HG02759 (cell line): ENCODE data around the gene HOXB8.

Experiments
- ATAC-seq: cut with Tn5 transposase; IDR thresholded peaks from one replicate; pipeline ENCODE4 v1.9.1; 2021; ENCODE audit warnings: mild to moderate bottlenecking, moderate library complexity; ENCODE audit not compliant: unreplicated experiment

HOXB8 gene

DNA sequence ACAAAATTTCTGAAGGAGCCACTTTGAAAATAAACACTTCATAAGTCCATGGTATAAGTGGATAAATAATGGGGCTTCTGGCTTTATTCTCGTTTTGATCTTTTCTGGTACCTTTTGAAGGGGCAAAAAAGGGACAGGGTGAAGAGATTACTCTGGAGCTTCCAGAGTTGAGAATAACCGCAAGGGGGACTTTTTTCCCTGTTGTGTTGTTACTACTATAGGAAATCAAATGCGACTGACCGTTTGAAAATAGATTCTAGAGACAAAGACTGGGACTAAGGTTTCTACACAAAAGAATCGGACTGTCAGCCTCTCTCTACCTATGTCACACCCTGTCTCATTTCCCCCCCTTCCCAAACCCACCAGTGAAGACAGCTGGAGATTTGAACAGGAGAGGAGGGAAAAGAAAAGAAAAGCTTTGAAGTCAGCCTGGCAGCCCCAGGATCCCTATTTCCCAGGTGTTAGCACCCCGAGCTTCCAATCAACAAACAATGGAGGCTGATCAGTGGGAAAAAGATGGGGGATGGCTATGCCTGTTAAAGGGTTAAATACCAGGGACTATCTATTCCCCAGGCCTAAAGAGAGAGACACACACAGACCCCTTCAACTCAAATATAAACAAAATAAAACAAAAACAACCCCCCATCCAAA lies 45.3 kb downstream of the HOXB8 start:
- ATAC-seq: no peak

DNA sequence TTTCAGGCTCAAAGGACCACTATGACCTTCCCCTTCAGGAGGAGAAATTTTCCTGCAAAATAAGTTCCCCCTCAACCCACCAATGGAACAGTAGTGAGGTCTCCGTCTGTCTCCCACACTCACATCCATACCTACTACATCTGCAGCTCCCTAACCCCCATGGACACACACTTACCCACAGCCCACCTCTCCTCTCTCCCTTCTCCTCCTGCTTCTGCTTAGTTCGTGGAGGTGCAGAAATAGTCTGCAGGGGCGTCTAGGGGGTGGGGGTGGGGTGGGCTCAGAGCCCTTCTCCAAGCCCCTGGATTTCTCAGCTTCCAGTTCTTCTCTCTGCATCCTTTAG lies 45.9 kb downstream of the HOXB8 start:
- no peak for ATAC-seq

DNA sequence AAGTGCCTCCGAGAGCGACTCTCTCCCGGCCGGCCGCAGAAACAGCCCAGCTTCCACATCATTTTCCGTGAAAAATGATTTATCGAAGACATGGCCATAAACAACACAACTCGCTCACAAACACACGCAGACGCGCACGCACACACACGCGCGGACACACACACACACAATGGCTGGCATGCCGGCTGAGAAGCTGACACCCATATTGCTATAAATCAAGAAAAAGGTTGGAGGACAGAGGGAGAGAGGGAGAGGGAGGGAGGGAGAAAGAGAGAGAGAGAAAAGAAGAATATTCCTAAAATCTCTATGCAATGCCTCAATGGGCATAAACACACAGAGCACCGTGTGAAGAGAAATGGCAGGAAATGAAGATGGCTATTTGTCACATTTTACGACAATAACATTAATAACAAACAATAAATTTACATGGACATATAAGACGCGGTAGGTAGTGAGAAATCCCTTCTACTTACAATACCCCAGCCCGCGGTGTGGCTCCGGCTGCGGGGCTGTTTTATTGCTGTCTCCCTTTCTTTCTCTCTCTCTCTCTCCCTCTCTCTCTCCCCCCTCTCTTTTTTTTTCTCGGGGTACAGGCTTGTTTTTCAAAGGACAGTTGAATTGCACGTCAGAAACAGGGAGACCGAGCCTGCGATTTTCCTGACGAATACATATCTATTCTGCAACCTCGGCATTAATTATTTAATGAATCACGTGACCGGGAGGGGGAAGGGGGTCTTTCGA lies 46.4 kb downstream of the HOXB8 start:
- no peak for ATAC-seq

DNA sequence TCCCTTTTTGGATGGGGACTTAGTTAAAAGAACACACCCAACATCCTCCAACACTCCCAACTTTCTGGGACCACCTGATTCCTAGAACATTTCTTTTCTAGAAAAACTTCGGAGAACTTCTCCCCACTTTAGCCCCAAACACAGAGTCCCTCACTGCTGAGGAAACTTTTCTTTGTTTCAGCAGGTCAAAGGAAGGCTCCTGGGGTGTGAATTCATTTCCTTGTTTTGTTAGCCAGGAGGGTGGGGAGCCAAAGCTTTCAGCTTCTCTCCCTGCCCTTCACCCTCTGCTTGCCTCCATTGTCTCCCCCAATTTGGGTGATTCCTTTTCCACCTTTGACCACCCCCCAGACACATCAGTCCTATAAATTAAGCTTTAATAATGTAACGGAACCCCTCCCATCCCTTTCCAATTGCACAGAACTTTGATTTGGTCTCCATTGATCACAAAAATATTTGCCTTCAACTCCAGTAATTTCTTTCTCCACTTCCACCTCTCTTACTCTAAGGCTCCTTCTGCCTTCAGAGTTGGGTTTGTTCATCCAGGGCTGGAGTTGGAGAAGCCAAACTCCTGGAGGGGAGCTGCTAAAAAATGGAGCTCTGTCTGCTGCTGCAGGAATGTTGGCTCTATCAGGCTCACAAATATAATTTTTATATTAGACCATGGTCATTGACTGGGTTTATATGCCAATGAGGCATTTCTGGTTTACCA lies 47.3 kb downstream of the HOXB8 start:
- ATAC-seq: no peak

DNA sequence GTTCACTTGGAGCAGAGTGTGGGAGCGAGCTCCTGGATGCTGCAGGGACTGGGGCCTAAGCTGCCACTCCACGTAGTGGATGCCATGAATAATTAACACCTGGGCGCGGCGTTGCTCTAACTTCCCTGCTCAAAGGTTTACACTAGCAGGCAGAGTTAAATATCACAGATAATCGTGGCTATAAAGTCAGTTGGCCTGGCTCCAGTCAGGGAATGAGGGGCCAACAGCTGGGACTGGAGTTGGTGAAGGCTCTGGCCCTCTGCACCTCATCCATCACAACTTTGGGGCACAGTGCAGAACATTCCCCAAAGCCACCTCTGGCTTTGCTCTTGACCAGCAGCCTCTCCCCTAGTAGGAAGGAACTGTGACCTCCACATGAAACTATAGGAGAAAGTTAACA lies 47.9 kb downstream of the HOXB8 start:
- ATAC-seq: no peak

DNA sequence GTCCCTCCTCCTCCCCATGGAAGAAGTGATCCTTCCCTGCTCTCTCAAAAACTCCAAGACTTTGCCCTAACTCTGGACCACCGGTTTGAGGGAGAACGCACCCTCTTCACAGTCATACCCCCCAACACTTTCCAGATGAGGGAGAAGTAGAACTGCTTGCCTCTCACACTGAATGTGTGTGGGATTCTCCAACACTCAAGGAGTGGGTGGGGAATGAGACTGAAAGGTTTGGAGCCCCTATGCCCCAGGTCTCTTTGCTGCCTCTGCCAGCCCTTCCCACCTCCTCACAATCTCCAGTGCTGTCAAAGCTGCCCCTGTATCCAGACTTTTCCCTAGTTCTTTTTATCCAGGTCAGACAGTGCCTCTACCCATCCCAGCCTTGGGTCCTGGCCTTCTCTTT lies 48.4 kb downstream of the HOXB8 start:
- ATAC-seq: no peak

DNA sequence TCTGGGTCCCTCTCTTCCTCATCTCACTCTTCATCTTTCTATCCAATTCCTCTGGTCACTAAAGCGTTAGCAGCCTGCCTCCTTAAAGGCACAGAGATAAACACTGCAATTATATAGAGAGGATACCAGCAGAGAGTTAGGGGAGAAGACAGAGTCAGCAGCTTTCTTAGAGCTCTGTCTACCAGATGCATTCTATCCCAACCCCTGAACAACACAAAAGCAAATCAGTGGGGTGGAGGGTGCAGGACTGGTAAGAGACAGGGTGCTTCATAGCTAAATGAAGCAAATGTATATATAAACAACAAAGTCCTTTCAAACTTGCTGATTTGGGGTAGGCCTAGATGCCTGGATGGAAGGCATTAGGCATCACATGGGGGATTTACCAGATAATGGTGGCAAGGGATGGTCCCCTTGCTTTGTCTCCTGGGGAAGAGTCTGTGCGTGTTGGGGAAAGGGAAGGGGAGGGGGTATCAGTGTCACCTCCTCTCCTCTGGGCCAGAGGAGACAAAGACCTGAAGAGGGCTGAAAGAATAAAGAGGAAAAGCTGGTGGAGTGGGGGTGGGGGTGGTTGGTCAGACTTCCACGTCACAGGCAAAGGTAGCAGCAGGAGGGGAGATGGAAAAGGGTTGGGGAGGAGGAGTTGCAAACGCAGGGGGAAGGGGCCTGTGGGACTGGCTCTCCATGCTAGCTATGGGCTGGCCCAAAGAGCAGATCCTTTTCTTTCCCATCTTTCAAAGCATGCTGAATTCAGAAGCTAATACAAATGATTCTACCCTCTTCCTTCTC lies 49.0 kb downstream of the HOXB8 start:
- no peak for ATAC-seq

DNA sequence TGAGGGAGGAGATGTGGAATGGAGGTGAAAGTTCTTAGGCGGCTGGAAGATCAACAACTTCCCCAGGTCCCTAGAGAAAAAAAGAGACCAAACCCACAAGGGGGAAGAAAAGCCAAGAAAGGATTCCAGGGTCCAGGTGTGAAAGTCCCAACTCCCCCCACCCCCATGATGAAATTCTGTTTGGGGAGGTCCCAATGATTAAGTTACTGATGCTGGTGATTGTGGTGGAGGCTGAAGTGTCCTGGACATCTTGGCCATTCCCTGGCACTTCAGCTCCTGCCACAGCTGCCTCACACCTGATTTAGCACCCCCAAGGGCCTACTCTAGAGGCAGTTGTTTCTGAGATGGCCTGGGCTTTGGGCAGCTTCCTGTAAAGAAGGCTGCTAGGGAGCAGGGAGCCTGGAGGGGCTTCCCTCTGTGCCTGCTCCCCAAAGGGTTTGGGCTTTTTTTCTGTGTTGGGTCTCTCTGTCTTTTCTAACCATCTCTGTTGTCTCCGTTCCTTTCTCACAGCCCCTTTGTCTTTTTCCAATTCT lies 50.0 kb downstream of the HOXB8 start:
- ATAC-seq: no peak

DNA sequence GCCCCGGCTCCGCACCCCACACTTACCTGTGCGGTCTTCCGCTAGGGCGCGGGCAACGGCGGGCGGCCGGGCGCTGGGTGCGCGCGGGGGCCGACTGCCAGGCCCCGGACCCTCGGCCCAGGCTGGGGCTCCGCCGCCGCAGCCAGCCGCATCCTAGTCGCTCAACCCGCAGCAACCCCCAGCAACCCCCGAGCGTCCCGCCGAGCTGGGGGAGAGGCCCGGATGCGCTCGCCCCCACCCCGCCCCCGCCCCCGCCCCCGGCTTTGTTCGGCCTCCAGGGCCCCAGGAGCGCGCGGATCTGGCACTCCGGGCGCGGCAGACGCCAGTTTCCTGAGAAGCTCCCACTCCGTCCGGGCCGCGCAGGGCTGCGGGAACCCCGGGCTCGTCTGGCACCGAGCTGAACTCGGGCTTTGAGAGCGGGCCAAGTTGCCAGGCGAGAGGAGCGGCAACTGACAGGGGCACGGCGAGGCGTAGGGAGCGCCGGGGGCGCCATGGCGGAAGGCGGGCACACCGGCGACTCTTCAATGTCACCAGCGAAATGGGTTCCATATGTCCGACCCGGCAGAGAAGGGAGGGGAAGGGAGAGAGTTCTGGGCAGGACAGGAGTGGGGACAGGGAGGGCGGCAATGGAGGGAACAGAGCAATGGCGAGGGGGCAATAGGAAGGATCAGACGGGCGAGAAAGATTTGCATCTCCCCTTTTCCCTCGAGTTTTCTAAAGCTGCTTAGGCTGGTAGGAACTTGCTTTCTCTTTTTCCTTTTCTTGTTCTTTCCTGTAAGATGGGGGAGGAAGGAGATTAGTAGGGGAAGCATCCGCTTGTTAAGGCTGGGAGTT lies 50.7 kb downstream of the HOXB8 start:
- ATAC-seq: no peak

DNA sequence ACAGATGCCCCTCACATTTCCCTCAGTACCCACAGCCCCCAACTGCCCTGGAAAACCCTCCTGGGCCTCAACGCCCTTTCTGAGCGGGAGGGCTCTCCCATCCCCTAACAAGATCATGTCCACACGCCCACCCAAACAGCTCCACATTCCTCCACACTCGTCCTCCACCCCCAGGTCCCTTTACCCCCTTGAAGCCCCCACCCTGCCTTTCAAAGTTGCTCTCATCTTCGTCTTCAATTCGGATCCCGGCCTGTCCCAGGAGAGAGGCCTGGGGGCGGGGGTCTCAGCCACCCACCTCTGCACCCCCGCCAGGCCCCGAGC lies 51.3 kb downstream of the HOXB8 start:
- ATAC-seq: no peak

DNA sequence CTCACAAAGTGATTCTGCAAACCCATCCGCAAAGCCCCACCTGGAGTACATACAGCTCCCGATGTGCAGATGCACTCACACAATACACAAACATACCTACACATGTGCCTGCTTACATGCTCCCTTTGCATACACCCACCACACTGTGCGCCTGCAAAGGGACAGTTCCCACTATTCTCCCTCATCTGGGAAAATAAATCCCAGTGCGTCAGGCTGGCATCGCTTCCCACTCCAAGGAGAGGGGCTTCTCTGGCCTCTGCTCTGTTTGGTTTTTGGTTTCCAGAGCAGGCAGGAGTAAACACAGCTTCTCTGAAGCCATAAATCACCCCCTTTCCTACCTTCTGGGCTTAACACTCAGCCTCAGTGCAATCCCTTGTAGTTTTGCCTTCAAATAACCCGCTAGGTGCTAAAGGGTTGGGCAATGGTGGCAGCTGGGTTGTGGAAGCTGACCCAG lies 51.7 kb downstream of the HOXB8 start:
- ATAC-seq: no peak

DNA sequence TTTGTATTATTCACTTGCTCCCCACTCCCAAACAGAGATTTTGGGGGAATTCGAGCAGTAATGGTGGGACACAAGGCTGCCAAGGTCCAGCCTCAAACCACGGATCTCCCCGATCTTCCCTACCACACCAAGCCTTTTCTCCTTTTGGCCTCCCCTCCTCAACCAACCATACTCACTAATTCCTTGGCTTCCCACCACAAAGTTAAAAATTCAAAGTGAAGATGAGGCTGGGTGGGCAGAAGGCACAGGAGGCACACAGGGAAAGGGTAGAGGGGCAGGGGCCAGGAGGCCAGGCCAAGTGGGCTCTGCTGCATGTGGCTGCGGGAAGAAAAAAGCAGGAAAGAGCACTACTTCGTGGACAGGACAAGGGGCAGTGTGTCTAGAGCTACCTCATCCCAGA lies 52.2 kb downstream of the HOXB8 start:
- ATAC-seq: no peak
